ENCODE results near the gene PFDN1. TPM values are rescaled to one million over a fixed set of nuclear protein-coding genes. Genes with fewer than 3 reads are reported as not detected.

The PFDN1 gene
- 10 to 100 TPM; 65.4 to 67.6 TPM for polyA plus RNA-seq

- Histone ChIP-seq H3K27me3 (ENCODE audit: control insufficient read depth in 1 of 2, insufficient read depth in 2 of 2, low read length in 2 of 2) (no peaks in the 10 kb centered on the region), H3K36me3 (ENCODE audit: control insufficient read depth in 2 of 2, insufficient read depth in 2 of 2, low read length in 1 of 2) (no peaks in the 10 kb centered on the region), H3K9me3 (ENCODE audit: control insufficient read depth in 2 of 2, insufficient read depth in 1 of 2, low read depth in 1 of 2, low read length in 1 of 2) (no peaks in the 10 kb centered on the region), H3K27ac (ENCODE audit: low read depth in 2 of 2, low read length in 1 of 2) (peak within 1 kb of the TSS; percentile 84 to 95), H3K4me3 (ENCODE audit: low read depth in 1 of 2, low read length in 2 of 2) (peak within 1 kb of the TSS; percentile 71 to 97), H3K4me1 (ENCODE audit: control insufficient read depth in 2 of 2, insufficient read depth in 2 of 2, low read length in 1 of 2) (no peaks in the 10 kb centered on the region)
- WGBS, 2 donors = 1 to 2% methylated on average over 30 of the region's 30 CpGs
Measured at GRCh38 chr5:140302786-140303639, at the start of gene PFDN1. PFDN1 (minus strand) TSS chr5:140303101; CDS start chr5:140303073, 28 bp downstream.

GRCh38 chr5:140351609-140352334 lies 48.9 kb upstream of the PFDN1 start:
- 5% methylated on average over 5 of the region's 5 CpGs for WGBS, 2 donors
- Histone ChIP-seq H3K9me3 (ENCODE audit: control insufficient read depth in 2 of 2, insufficient read depth in 1 of 2, low read depth in 1 of 2, low read length in 1 of 2) (no peaks in the 10 kb centered on the region), H3K4me1 (ENCODE audit: control insufficient read depth in 2 of 2, insufficient read depth in 2 of 2, low read length in 1 of 2) (peaks cover 0 to 9% of the 10 kb centered on the region in 2 donors), H3K36me3 (ENCODE audit: control insufficient read depth in 2 of 2, insufficient read depth in 2 of 2, low read length in 1 of 2) (no peaks in the 10 kb centered on the region), H3K27ac (ENCODE audit: low read depth in 2 of 2, low read length in 1 of 2) (no peak overlapping the region), H3K27me3 (ENCODE audit: control insufficient read depth in 1 of 2, insufficient read depth in 2 of 2, low read length in 2 of 2) (no peaks in the 10 kb centered on the region), H3K4me3 (ENCODE audit: low read depth in 1 of 2, low read length in 2 of 2) (no peak overlapping the region)

DNA sequence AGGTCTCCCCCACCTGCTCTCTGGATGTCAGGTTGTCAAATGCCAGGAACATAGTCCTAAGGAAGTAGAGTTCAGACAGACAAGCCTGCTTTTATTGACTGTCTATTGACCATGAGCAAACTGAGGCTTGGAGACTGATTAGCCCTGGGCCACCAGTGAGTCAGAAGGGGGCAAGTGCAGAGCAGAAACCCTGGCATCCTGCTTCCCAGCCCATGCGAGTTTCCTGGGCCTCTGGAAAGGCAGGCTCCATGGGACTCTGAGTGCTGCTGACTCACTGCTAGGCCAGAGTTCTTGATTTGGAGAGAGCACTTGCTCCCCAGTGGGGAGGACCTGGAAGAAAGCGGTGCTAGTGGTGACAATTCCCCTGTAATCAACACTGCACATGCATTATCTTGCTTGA lies 46.3 kb upstream of the PFDN1 start:
- WGBS, 2 donors = 58 to 64% methylated on average over 2 of the region's 2 CpGs
- Histone ChIP-seq H3K36me3 (ENCODE audit: control insufficient read depth in 2 of 2, insufficient read depth in 2 of 2, low read length in 1 of 2) (no peaks in the 10 kb centered on the region), H3K9me3 (ENCODE audit: control insufficient read depth in 2 of 2, insufficient read depth in 1 of 2, low read depth in 1 of 2, low read length in 1 of 2) (no peaks in the 10 kb centered on the region), H3K4me3 (ENCODE audit: low read depth in 1 of 2, low read length in 2 of 2) (no peak overlapping the region), H3K27me3 (ENCODE audit: control insufficient read depth in 1 of 2, insufficient read depth in 2 of 2, low read length in 2 of 2) (no peaks in the 10 kb centered on the region), H3K27ac (ENCODE audit: low read depth in 2 of 2, low read length in 1 of 2) (peak overlapping the region; percentile 81 to 87), H3K4me1 (ENCODE audit: control insufficient read depth in 2 of 2, insufficient read depth in 2 of 2, low read length in 1 of 2) (peaks cover 0 to 11% of the 10 kb centered on the region in 2 donors)

GRCh38 chr5:140348104-140348503 lies 45.2 kb upstream of the PFDN1 start:
- H3K36me3 ChIP-seq (ENCODE audit: control insufficient read depth in 2 of 2, insufficient read depth in 2 of 2, low read length in 1 of 2) = peaks cover 0 to 3% of the 10 kb centered on the region in 2 donors
- peak overlapping the region; percentile 81 to 85 for H3K27ac ChIP-seq (ENCODE audit: low read depth in 2 of 2, low read length in 1 of 2)
- 49 to 50% methylated on average over 4 of the region's 4 CpGs for WGBS, 2 donors
- no peak overlapping the region for H3K4me3 ChIP-seq (ENCODE audit: low read depth in 1 of 2, low read length in 2 of 2)
- no peaks in the 10 kb centered on the region for H3K9me3 ChIP-seq (ENCODE audit: control insufficient read depth in 2 of 2, insufficient read depth in 1 of 2, low read depth in 1 of 2, low read length in 1 of 2)
- H3K4me1 ChIP-seq (ENCODE audit: control insufficient read depth in 2 of 2, insufficient read depth in 2 of 2, low read length in 1 of 2) = peaks cover 2 to 11% of the 10 kb centered on the region in 2 donors
- H3K27me3 ChIP-seq (ENCODE audit: control insufficient read depth in 1 of 2, insufficient read depth in 2 of 2, low read length in 2 of 2) = no peaks in the 10 kb centered on the region

- Histone ChIP-seq H3K4me1 (ENCODE audit: control insufficient read depth in 2 of 2, insufficient read depth in 2 of 2, low read length in 1 of 2) (peaks cover 3 to 14% of the 10 kb centered on the region in 2 donors), H3K4me3 (ENCODE audit: low read depth in 1 of 2, low read length in 2 of 2) (peak overlapping the region in 1 of 2 donors; percentile 57), H3K9me3 (ENCODE audit: control insufficient read depth in 2 of 2, insufficient read depth in 1 of 2, low read depth in 1 of 2, low read length in 1 of 2) (no peaks in the 10 kb centered on the region), H3K27ac (ENCODE audit: low read depth in 2 of 2, low read length in 1 of 2) (peak overlapping the region; percentile 81 to 90), H3K36me3 (ENCODE audit: control insufficient read depth in 2 of 2, insufficient read depth in 2 of 2, low read length in 1 of 2) (peaks cover 0 to 6% of the 10 kb centered on the region in 2 donors), H3K27me3 (ENCODE audit: control insufficient read depth in 1 of 2, insufficient read depth in 2 of 2, low read length in 2 of 2) (no peaks in the 10 kb centered on the region)
- 16 to 17% methylated on average over 2 of the region's 2 CpGs for WGBS, 2 donors
Measured at GRCh38 chr5:140347360-140347759, 44.5 kb upstream of the PFDN1 start.

DNA sequence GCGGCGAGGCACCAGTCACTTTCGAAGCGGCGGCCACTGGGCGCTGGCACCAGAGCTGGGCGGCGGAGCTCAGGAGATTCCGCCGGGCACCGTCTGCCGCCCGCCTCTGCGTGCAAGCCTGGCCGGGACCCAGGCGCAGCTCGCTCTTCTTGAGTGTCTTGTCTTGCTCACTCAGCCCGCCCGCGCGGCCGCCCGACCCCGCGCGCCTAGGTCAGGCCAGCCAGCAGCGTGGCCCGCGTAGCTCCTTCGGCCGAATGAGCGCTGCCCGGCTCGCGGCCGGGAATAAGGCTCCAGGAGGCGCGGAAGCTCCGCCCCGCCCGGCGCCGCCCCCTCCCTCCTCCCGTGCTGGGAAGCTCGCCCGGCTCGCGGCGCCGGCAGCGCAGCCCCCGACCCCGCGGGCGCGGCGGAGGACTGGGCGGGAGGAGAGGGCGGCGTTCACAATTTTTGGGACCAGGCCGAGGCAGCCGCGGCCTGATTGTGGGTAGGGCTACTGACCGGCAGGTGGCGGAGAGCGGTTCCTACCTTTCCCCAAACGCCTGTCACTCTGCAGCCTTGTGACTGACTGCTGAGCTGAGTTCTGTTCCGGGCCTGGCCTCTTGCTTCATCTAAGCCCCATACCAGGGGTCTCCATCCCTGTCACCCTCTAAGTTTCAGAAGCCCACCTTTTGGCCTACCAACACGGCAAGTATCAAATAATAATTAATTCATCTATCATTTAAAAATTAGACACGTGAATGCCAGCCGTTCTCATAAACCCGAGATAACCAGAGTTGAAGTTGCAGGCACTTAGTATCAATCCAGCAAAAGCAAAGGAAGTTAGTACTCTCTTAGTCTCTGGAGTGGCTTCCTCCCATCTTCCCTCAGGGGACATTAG lies 43.7 kb upstream of the PFDN1 start, which contains the start of gene HBEGF:
HBEGF (minus strand) TSS at position 256 of the 874 bp plus-strand sequence. CDS start 275 bp downstream, outside the sequence.
- Histone ChIP-seq H3K9me3 (ENCODE audit: control insufficient read depth in 2 of 2, insufficient read depth in 1 of 2, low read depth in 1 of 2, low read length in 1 of 2) (no peaks in the 10 kb centered on the region), H3K27ac (ENCODE audit: low read depth in 2 of 2, low read length in 1 of 2) (peak within 1 kb of the TSS; percentile 81 to 90), H3K27me3 (ENCODE audit: control insufficient read depth in 1 of 2, insufficient read depth in 2 of 2, low read length in 2 of 2) (no peaks in the 10 kb centered on the region), H3K4me1 (ENCODE audit: control insufficient read depth in 2 of 2, insufficient read depth in 2 of 2, low read length in 1 of 2) (peaks cover 3 to 20% of the 10 kb centered on the region in 2 donors), H3K4me3 (ENCODE audit: low read depth in 1 of 2, low read length in 2 of 2) (peak within 1 kb of the TSS; percentile 57 to 76), H3K36me3 (ENCODE audit: control insufficient read depth in 2 of 2, insufficient read depth in 2 of 2, low read length in 1 of 2) (peaks cover 0 to 14% of the 10 kb centered on the region in 2 donors)
- 1% methylated on average over 53 to 72 of the region's 72 CpGs for WGBS, 2 donors

DNA sequence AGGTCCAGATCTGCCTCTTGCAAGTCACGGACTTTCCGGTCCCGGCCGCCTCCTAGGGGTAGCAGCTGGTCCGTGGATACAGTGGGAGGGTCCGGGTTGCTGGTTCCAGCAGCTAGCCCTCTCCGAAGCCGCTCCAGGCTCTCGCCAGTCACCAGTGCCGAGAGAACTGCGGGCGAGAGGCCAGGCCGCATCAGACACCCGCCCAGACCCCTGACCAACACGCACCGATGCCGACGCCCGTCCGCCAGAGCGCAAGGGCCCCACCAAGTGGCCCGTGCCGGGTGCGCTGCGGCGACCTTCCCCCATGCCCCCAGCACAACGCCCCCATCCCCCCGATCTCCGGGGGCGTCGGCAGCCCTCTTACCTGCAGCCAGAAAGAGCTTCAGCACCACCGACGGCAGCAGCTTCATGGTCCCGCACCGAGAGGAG lies 43.0 kb upstream of the PFDN1 start:
- H3K27ac ChIP-seq (ENCODE audit: low read depth in 2 of 2, low read length in 1 of 2) = peak overlapping the region; percentile 81 to 90
- H3K36me3 ChIP-seq (ENCODE audit: control insufficient read depth in 2 of 2, insufficient read depth in 2 of 2, low read length in 1 of 2) = peaks cover 0 to 17% of the 10 kb centered on the region in 2 donors
- H3K4me3 ChIP-seq (ENCODE audit: low read depth in 1 of 2, low read length in 2 of 2) = peak overlapping the region; percentile 57 to 76
- H3K4me1 ChIP-seq (ENCODE audit: control insufficient read depth in 2 of 2, insufficient read depth in 2 of 2, low read length in 1 of 2) = peaks cover 3 to 21% of the 10 kb centered on the region in 2 donors
- no peaks in the 10 kb centered on the region for H3K27me3 ChIP-seq (ENCODE audit: control insufficient read depth in 1 of 2, insufficient read depth in 2 of 2, low read length in 2 of 2)
- WGBS, 2 donors = 5 to 14% methylated on average over 25 to 35 of the region's 35 CpGs
- no peaks in the 10 kb centered on the region for H3K9me3 ChIP-seq (ENCODE audit: control insufficient read depth in 2 of 2, insufficient read depth in 1 of 2, low read depth in 1 of 2, low read length in 1 of 2)

- Histone ChIP-seq H3K27me3 (ENCODE audit: control insufficient read depth in 1 of 2, insufficient read depth in 2 of 2, low read length in 2 of 2) (no peaks in the 10 kb centered on the region), H3K27ac (ENCODE audit: low read depth in 2 of 2, low read length in 1 of 2) (peak overlapping the region in 1 of 2 donors; percentile 59), H3K4me1 (ENCODE audit: control insufficient read depth in 2 of 2, insufficient read depth in 2 of 2, low read length in 1 of 2) (peaks cover 3 to 21% of the 10 kb centered on the region in 2 donors), H3K4me3 (ENCODE audit: low read depth in 1 of 2, low read length in 2 of 2) (peak overlapping the region; percentile 57 to 76), H3K36me3 (ENCODE audit: control insufficient read depth in 2 of 2, insufficient read depth in 2 of 2, low read length in 1 of 2) (peaks cover 0 to 17% of the 10 kb centered on the region in 2 donors), H3K9me3 (ENCODE audit: control insufficient read depth in 2 of 2, insufficient read depth in 1 of 2, low read depth in 1 of 2, low read length in 1 of 2) (no peaks in the 10 kb centered on the region)
- WGBS, 2 donors = 43 to 47% methylated on average over 4 of the region's 4 CpGs
Measured at GRCh38 chr5:140344683-140345423, 42.0 kb upstream of the PFDN1 start.

Data from esophagus (tissue), 2 donors.